MM.1S (cell line): ENCODE measurements around the gene LALBA.

Experiments used
- DNase-seq: peaks from one replicate; pipeline ENCODE4 v3.0.0-alpha.2; 2015
- H2AFZ ChIP-seq: fragments of 300-600 bp; sonication (generic); 2 replicates; pipeline ENCODE4 v1.6.0; 2016; ENCODE audit warnings: antibody characterized with exemption, low read length
- H3F3A ChIP-seq: fragments of 300-600 bp; sonication (generic); 2 replicates; pipeline ENCODE4 v1.6.1; 2016; ENCODE audit warnings: mild to moderate bottlenecking, antibody characterized with exemption, low read length, moderate library complexity, mixed read lengths; ENCODE audit not compliant: insufficient read depth
- H3K27ac ChIP-seq: fragments of 300-600 bp; sonication (generic); 2 replicates; pipeline ENCODE4 v1.5.1; 2016; ENCODE audit warnings: mild to moderate bottlenecking, low read length
- H3K27me3 ChIP-seq: fragments of 300-600 bp; sonication (generic); replicated peaks from 2 replicates; pipeline ENCODE4 v1.6.0; 2016; ENCODE audit warnings: low read length; ENCODE audit not compliant: insufficient read depth
- H3K36me3 ChIP-seq: fragments of 300-600 bp; sonication (generic); replicated peaks from 2 replicates; pipeline ENCODE4 v1.6.1; 2016; ENCODE audit warnings: mild to moderate bottlenecking, low read length, mixed read lengths; ENCODE audit not compliant: insufficient read depth
- H3K4me1 ChIP-seq: fragments of 300-600 bp; sonication (generic); 2 replicates; pipeline ENCODE4 v1.6.1; 2016; ENCODE audit warnings: low read length, mixed read lengths
- H3K4me2 ChIP-seq: fragments of 300-600 bp; sonication (generic); 2 replicates; pipeline ENCODE4 v1.6.0; 2016; ENCODE audit warnings: low read depth, low read length
- H3K4me3 ChIP-seq: fragments of 300-600 bp; sonication (generic); 2 replicates; pipeline ENCODE4 v1.5.1; 2016; ENCODE audit warnings: low read length, mixed read lengths
- H3K79me2 ChIP-seq: fragments of 300-600 bp; sonication (generic); 2 replicates; pipeline ENCODE4 v1.6.1; 2016; ENCODE audit warnings: mixed run types, low read length, mixed read lengths
- H3K9ac ChIP-seq: fragments of 300-600 bp; sonication (generic); 2 replicates; pipeline ENCODE4 v1.6.1; 2016; ENCODE audit warnings: low read length, mixed read lengths
- H3K9me2 ChIP-seq: fragments of 300-600 bp; sonication (generic); replicated peaks from 2 replicates; pipeline ENCODE4 v1.6.1; 2016; ENCODE audit warnings: mild to moderate bottlenecking, low read length, mixed read lengths; ENCODE audit not compliant: insufficient read depth
- H3K9me3 ChIP-seq: fragments of 300-600 bp; sonication (generic); replicated peaks from 2 replicates; pipeline ENCODE4 v1.6.1; 2016; ENCODE audit warnings: mild to moderate bottlenecking, low read length, mixed read lengths; ENCODE audit not compliant: insufficient read depth
- H4K20me1 ChIP-seq: fragments of 300-600 bp; sonication (generic); 2 replicates; pipeline ENCODE4 v1.6.1; 2016; ENCODE audit warnings: mild to moderate bottlenecking, low read length, moderate library complexity, mixed read lengths; ENCODE audit not compliant: insufficient read depth
- CTCF ChIP-seq: fragments of 300-600 bp; sonication (generic); IDR thresholded peaks from 2 replicates; pipeline ENCODE4 v1.5.1; 2016; ENCODE audit warnings: antibody characterized with exemption, low read length, mixed read lengths
- EZH2 ChIP-seq: fragments of 300-600 bp; sonication (generic); optimal IDR thresholded peaks from 2 replicates; pipeline ENCODE3; 2017; ENCODE audit warnings: low read depth, mild to moderate bottlenecking, antibody characterized with exemption, low read length, mixed read lengths
- EZH2phosphoT487 ChIP-seq: fragments of 300-600 bp; sonication (generic); IDR thresholded peaks from 2 replicates; pipeline ENCODE4 v1.6.1; 2018; ENCODE audit warnings: antibody characterized with exemption, low read length

LALBA gene

GRCh38 chr12:48583728-48584127 is 13.9 kb upstream of the LALBA start:
- Histone ChIP-seq H3K9ac (no peak overlapping the region), H3K4me1 (no peaks in the 10 kb centered on the region), H3K4me3 (no peak overlapping the region), H3K79me2 (no peaks in the 10 kb centered on the region), H3F3A (no peaks in the 10 kb centered on the region), H3K4me2 (no peak overlapping the region), H3K27me3 (no peaks in the 10 kb centered on the region), H3K9me2 (no peaks in the 10 kb centered on the region), H3K36me3 (no peaks in the 10 kb centered on the region), H3K27ac (no peak overlapping the region), H4K20me1 (no peaks in the 10 kb centered on the region), H2AFZ (no peak overlapping the region), H3K9me3 (no peaks in the 10 kb centered on the region)
- no peak for DNase-seq
- TF ChIP-seq EZH2phosphoT487 = no peak
- no peak for TF ChIP-seq CTCF
- TF ChIP-seq EZH2 = no peak

GRCh38 chr12:48580831-48581230 is 11.0 kb upstream of the LALBA start:
- no peaks in the 10 kb centered on the region for H4K20me1 ChIP-seq
- no peaks in the 10 kb centered on the region for H3K9me3 ChIP-seq
- no peaks in the 10 kb centered on the region for H3K36me3 ChIP-seq
- no peak for DNase-seq
- no peak overlapping the region for H3K4me2 ChIP-seq
- H3F3A ChIP-seq = no peaks in the 10 kb centered on the region
- no peak overlapping the region for H3K4me3 ChIP-seq
- no peak overlapping the region for H3K9ac ChIP-seq
- 0 out of 2 replicates have a peak overlapping the region, but pooled peaks have one; percentile 21 for H2AFZ ChIP-seq
- H3K4me1 ChIP-seq = no peaks in the 10 kb centered on the region
- H3K27ac ChIP-seq = no peak overlapping the region
- TF ChIP-seq EZH2 (no peak), CTCF (no peak), EZH2phosphoT487 (no peak)
- no peaks in the 10 kb centered on the region for H3K9me2 ChIP-seq
- H3K79me2 ChIP-seq = no peaks in the 10 kb centered on the region
- H3K27me3 ChIP-seq = no peaks in the 10 kb centered on the region

DNA sequence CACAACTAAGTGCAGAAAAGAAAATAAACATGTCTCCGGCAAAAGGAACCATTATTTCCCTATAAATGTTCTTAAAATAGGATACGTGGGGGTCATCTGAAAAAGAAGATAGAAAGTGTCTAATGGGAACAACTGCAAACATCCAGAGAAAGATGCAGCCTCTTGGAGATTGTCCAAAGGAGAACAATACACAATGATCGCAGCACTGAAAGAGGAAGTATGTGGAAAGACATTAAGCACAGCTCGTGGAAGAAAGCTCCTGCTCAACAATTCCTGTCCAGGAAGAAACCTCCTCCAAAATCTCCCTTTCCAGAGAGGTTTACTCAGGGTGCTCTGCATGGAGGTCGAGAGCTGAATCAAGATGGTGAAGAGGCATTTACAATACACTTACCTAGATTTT is 2.5 kb upstream of the LALBA start:
- Histone ChIP-seq H4K20me1 (no peaks in the 10 kb centered on the region), H2AFZ (no peak overlapping the region), H3K9me3 (no peaks in the 10 kb centered on the region), H3K36me3 (no peaks in the 10 kb centered on the region), H3K27ac (no peak overlapping the region), H3K4me1 (no peaks in the 10 kb centered on the region), H3K27me3 (no peaks in the 10 kb centered on the region), H3K79me2 (no peaks in the 10 kb centered on the region), H3K4me3 (no peak overlapping the region), H3K9ac (no peak overlapping the region), H3F3A (no peaks in the 10 kb centered on the region), H3K9me2 (no peaks in the 10 kb centered on the region), H3K4me2 (no peak overlapping the region)
- no peak for DNase-seq
- TF ChIP-seq EZH2phosphoT487 = no peak

- no peaks in the 10 kb centered on the region for H3K9me3 ChIP-seq
- no peaks in the 10 kb centered on the region for H3K36me3 ChIP-seq
- H3K4me3 ChIP-seq = no peak overlapping the region
- TF ChIP-seq EZH2phosphoT487 (no peak), EZH2 (no peak), CTCF (no peak)
- H3K27ac ChIP-seq = no peak overlapping the region
- no peaks in the 10 kb centered on the region for H3K79me2 ChIP-seq
- H3K27me3 ChIP-seq = no peaks in the 10 kb centered on the region
- no peak overlapping the region for H2AFZ ChIP-seq
- H3K9me2 ChIP-seq = no peaks in the 10 kb centered on the region
- no peak overlapping the region for H3K4me2 ChIP-seq
- H4K20me1 ChIP-seq = no peaks in the 10 kb centered on the region
- no peaks in the 10 kb centered on the region for H3F3A ChIP-seq
- no peak for DNase-seq
- H3K4me1 ChIP-seq = no peaks in the 10 kb centered on the region
- no peak overlapping the region for H3K9ac ChIP-seq
Observed at GRCh38 chr12:48567731-48568130, 2.1 kb downstream of the LALBA start.
